GM18502 (cell line): ENCODE data around the gene HOXB7.

Source experiments
- ATAC-seq: cut with Tn5 transposase; IDR thresholded peaks from one replicate; pipeline ENCODE4 v1.9.1; 2021; ENCODE audit warnings: mild to moderate bottlenecking; ENCODE audit not compliant: unreplicated experiment, poor library complexity

Gene HOXB7

DNA sequence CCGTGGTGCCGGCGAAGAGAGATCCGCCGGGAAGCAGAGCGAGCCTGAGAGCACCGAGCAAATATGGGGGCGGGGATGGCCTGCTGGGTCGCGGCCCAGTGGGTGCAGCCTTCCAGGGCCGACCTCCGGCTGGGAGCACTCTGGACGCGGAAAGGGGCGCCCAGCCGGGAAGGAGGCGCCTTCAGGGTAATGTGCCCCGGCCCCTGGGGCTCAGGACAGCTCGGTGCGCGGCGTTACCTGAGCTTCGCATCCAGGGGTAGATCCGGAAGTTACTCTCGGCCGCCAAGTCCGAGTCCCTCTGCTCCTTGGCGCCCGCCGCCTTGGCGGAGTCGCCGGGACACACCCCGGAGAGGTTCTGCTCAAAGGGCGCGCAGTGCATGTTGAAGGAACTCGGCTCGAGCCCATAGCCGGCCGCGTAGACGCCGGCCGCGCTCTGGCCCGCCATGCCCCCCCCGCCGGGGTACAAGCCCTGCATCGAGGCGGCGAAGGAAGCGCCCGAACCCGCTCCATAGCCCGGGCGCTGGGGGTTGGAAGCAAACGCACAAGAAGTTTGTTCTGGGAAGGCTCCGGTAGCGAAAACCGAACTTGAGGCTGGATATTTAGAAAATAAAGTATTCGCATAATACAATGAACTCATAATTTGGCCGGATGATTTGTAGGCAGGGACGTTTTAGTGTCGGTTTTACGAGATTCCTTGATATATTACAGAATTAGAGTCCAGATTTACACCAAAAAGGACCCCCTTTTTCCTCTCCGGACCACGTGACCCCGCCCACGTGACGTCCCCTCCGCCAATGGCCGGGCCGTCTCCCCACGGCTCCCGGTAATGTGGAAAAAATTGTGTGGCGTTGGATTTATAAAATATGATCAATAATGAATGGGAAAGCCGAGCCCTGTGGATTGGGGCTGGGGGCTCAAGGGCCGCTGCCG lies at the start of gene HOXB7:
Gene HOXB7, minus strand, starts transcription at position 736 of the 930 bp plus-strand sequence. Its CDS starts 99 bp downstream, at position 637.
- ATAC-seq: no peak

DNA sequence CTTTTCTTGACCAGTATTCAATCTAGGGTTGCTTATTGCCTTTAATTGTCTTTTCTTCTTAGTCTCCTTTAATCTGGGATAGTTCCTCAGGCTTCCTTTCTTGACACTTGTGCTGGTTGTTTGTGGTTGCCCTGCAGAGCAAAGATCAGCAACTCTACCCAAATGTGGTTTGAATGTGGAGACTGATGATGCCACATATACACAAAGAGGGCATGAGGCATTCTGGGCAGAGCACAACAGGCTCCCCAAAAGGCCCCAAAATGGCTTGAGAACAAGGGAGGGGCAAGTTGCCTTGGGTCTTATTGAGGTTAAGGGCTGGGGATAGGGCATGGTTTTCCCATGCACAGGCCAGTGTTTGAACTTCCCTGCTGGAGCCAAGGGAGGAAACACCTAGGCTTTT lies 45.1 kb upstream of the HOXB7 start:
- no peak for ATAC-seq

- ATAC-seq: no peak
Observed at GRCh38 chr17:48649741-48650140, 38.9 kb upstream of the HOXB7 start.

DNA sequence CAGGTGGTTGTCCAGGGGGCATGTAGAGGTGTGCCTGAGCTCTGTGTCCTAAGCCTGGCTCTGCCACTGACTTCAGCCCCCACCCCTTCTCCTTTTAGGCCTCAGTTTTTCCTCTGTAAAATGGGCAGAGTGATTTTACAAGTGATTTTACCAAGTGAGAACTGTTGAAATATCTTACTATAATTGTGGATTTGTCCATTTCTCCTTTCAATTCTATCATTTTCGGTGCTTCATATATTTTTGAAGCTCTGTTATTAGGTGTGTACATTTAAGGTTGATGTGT lies 37.1 kb upstream of the HOXB7 start:
- no peak for ATAC-seq

DNA sequence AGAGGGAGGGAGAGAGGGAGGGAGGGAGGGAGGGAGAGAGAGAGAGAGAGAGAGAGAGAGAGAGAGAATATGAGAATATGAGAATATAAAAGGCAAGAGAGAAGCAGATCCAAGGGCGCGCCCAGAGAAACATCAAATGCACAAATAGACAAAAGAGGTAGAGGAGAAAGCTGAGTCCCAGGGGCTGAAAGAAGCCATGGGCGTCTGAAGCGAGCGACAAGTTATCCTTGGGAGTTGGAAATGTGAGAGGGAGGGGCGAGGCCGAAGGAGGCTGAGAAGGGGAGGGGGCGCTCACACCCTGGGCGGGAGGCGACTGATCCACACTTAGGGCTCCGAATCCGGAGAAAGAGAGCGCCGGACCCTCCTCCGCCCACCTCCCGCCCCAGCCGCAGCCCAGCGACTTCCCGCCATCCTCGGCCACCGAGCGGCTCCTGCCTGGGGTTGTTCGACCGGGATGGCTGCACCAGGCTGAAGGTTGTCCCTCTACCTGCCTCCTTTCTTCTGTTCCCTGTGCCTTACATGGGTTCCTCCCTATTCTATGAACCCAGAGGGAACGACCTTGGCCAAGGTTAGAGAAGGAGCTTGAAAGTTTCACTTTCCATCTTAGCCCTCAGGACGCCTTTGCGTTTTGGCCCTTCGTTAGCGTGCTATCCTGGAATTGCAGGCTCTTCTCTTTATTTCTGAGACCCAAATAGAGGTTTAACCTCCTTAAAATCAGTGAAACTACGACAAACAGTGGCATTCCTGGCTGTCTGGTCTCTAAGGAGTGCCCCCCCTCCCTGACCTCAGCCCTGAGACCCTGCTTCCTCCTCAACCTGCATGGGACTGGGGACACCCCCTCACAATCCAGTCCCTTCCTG lies 36.5 kb upstream of the HOXB7 start:
- no peak for ATAC-seq

DNA sequence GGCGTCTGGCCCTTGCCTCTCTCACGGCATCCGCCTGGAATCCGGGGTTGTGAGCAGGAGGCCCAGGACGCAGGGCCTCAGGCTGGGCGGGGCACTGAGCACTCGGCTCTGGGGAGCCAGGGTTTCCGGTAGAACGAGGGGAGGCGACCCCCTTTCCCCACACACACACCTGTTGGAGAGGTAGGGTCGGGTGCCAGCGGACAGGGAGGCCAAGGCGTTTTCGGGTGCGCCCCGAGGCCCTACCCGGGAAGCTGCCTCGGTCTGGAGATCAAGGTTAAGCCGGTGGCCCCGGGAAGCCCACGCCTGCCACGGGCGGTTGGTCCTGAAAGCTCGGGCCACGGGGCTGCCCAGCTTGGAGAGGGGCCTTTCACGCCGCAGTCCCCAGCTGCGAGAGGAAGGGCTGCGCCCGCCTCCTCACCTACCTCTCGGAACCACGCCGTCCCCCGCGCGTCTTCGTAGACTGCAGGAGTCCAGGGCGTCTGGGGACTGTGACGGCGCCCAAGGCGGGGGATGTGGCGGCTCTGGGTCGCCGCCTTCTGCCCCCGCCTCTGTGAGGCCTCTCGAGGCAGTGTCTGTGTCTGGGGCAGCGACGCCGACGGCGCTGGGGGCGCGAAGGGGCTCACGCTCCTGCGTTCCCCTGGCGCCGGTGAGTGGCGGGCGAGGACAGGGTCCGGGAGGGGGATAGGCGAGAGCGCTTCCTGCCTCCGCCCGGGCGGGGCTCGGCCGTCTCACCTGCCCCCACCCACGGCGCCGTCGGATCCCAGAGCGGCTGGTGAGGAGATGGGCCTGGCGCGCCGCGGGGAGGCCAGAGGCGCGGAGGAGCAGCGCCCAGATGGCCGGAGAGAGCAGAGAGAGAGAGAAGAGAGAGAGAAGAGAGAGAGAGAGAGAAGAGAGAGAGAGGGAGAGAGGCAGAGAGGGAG lies 35.6 kb upstream of the HOXB7 start:
- no peak for ATAC-seq

- no peak for ATAC-seq
Observed at GRCh38 chr17:48645639-48646182, 34.9 kb upstream of the HOXB7 start.

DNA sequence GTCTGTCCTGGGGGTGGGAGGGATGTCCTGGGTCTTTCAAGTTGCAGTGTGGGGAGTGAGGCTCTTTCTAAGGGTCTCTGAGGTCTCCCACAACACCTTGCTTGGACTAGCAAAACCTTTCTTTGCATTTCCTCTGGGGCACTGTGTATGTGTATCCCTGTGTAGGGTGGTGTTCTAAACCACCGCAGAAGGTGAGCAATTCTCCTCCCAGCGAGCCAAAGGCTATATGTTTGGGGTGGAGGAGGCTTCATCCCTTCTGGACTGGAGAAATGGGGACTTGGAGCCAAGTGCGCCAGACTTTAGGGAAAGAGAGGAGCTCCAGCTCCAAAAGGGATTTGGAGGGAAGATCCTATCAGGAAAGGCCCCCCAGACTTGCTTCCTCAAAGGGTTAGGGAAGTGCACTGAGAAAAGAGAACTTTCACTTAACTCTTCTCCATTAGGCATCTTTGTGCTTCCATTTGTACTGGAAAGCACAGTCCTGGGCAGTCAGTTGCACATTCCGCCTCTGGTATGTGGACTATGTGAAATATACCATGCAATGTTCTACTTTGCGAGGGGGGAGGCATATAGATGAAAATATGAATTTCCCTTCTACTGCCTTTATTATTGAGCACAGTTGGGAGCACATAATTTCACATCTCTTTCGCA lies 34.2 kb upstream of the HOXB7 start:
- ATAC-seq: no peak

DNA sequence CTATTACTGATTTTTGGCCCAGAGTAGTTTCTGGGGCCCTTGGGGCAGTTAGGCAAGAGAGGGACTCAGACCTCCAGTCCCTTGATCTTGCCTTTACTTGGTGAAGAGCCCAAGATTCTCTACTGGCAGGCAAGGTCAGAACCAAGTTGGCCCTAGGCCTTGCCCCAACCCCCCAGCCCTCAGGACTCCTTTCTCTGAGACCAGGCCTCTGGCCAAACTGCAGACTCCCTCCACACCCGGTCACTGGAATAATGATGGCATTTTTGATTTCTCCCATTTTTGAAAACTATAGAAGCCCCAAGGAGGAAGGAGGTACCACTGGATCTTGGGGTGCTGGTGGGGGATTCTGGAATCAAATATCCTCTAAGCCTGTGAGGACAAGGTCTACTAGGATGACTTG lies 33.3 kb upstream of the HOXB7 start:
- ATAC-seq: no peak

GRCh38 chr17:48643697-48644012 lies 32.8 kb upstream of the HOXB7 start:
- no peak for ATAC-seq

GRCh38 chr17:48642843-48643696 lies 32.3 kb upstream of the HOXB7 start:
- ATAC-seq: no peak

GRCh38 chr17:48642059-48642842 lies 31.4 kb upstream of the HOXB7 start:
- no peak for ATAC-seq

GRCh38 chr17:48641541-48642058 lies 30.8 kb upstream of the HOXB7 start:
- ATAC-seq: no peak

DNA sequence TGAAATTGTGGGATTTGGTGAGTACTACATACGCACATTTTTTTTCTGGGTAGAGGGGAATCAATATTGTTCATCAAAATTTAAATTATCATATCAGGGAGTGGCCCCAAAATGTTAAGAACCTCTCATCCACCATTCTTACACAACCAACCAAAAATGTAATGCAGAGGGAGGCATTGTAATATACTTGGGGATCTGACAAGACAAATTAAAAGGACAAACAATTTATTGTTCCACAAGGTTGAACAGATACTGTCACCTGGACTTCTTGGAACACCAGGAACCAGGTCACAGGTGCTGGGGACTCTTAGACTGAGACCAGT lies 30.0 kb upstream of the HOXB7 start:
- ATAC-seq: no peak

DNA sequence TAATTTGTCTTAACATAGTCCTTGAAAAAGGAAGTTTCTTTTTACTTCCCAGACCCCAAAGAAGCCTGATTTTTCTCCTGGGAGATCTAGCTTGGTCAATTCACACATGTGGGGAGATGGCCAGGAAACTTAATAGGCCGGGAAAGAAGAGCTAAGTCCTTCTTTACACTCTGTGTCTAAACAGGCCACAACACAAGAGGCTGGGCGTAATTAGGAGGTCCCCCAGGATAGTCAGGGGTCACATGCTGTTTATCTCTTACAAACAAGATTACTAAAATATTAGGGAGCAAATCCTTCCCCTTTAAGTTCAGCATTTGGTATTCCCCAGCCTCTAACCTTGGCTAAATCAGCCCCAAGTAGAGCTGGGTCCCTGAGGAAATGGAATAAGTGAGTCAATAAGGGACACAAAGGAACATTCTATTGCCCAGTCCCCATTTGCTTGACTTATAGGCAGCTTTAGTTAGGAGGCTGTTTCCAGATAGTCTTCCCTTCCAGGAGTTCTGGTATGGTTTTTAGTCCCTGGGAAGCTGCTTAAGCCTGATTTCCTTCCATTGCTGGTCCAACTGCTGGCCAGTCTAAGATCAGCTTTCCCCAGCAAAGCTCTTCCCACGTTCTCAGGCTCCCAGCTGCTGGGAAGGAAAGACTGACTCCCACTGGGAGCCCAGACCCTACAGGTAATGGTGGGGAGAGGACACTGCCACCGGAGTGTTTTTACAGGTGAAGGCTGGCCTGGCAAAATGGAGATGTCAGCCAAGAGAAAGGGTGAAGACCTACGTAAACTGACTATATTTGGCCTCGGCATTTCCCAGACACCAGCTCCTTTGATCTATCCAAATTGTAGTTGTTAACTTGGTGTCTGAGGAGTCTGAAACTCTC lies 29.4 kb upstream of the HOXB7 start:
- no peak for ATAC-seq

DNA sequence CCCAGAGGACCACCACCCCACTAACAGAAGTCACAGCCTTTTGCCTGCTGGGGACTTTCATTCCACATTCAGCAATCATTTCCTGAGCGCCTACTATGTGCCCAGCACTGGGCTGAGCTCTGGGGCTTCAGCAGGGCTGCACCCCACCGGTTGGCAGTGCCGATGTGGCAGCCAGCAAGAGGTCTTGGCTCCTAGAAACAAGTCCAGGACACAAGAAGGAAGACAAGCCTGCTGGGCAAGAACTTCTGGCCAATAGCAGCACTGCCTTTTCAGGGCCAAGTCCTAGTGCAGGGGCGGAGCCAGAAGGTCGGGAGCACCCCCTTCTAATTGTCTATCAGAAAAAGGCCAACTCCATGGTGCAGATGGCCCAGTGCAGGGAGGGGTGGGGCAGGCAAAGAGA lies 28.3 kb upstream of the HOXB7 start:
- ATAC-seq: no peak
